ENCODE results near the gene MAN1C1.

Gene MAN1C1

GRCh38 chr1:25714372-25714931 lies 97.9 kb downstream of the MAN1C1 start:
- ATAC-seq (ENCODE audit: insufficient read depth, low read depth) (no peak), DNase-seq (no peak)
- Histone ChIP-seq H3K27me3 (ENCODE audit: insufficient read depth, low read length, poor library complexity) (peaks cover 8% of the 10 kb centered on the region), H3K36me3 (ENCODE audit: insufficient read depth, low read length) (no peaks in the 10 kb centered on the region), H3K4me1 (ENCODE audit: insufficient read depth, low read length) (0 out of 2 replicates have a peak, but pooled peaks cover 4% of the 10 kb centered on the region), H2AFZ (ENCODE audit: low read depth, low read length) (no peak overlapping the region), H3K9ac (ENCODE audit: low read depth, low read length) (no peak overlapping the region), H3K4me3 (ENCODE audit: low read depth in 1 of 2, low read length in 2 of 2) (no peak overlapping the region), H3K4me2 (ENCODE audit: insufficient read depth, low read length) (no peak overlapping the region), H3K9me3 (ENCODE audit: insufficient read depth, low read length, severe bottlenecking) (no peaks in the 10 kb centered on the region), H3K79me2 (ENCODE audit: insufficient read depth, low read length) (no peaks in the 10 kb centered on the region), H4K20me1 (ENCODE audit: insufficient read depth, low read length) (peaks cover 3% of the 10 kb centered on the region; the same call in 1 of the 2 replicates), H3K27ac (ENCODE audit: low read length) (no peak overlapping the region)
- TF ChIP-seq CTCF (IDR thresholded peaks at IDR 0.05; ENCODE audit: borderline replicate concordance, extremely low read depth, low read length, poor library complexity, severe bottlenecking) (no peak), EZH2 (IDR thresholded peaks at IDR 0.05; ENCODE audit: borderline replicate concordance, low read depth, low read length, severe bottlenecking) (no peak)

GRCh38 chr1:25715888-25716287 lies 99.3 kb downstream of the MAN1C1 start:
- peaks cover 12% of the 10 kb centered on the region for H3K27me3 ChIP-seq (ENCODE audit: insufficient read depth, low read length, poor library complexity)
- H2AFZ ChIP-seq (ENCODE audit: low read depth, low read length), result no peak overlapping the region
- H3K36me3 ChIP-seq (ENCODE audit: insufficient read depth, low read length), result no peaks in the 10 kb centered on the region
- ATAC-seq (ENCODE audit: insufficient read depth, low read depth) (no peak), DNase-seq (no peak)
- H3K4me2 ChIP-seq (ENCODE audit: insufficient read depth, low read length), result no peak overlapping the region
- H3K4me1 ChIP-seq (ENCODE audit: insufficient read depth, low read length), result 0 out of 2 replicates have a peak, but pooled peaks cover 4% of the 10 kb centered on the region
- no peak overlapping the region for H3K27ac ChIP-seq (ENCODE audit: low read length)
- no peak for TF ChIP-seq EZH2 (IDR thresholded peaks at IDR 0.05; ENCODE audit: borderline replicate concordance, low read depth, low read length, severe bottlenecking)
- no peak for TF ChIP-seq CTCF (IDR thresholded peaks at IDR 0.05; ENCODE audit: borderline replicate concordance, extremely low read depth, low read length, poor library complexity, severe bottlenecking)
- H4K20me1 ChIP-seq (ENCODE audit: insufficient read depth, low read length), result no peaks in the 10 kb centered on the region
- no peak overlapping the region for H3K4me3 ChIP-seq (ENCODE audit: low read depth in 1 of 2, low read length in 2 of 2)
- no peaks in the 10 kb centered on the region for H3K79me2 ChIP-seq (ENCODE audit: insufficient read depth, low read length)
- no peaks in the 10 kb centered on the region for H3K9me3 ChIP-seq (ENCODE audit: insufficient read depth, low read length, severe bottlenecking)
- H3K9ac ChIP-seq (ENCODE audit: low read depth, low read length), result no peak overlapping the region

- TF ChIP-seq CTCF (IDR thresholded peaks at IDR 0.05; ENCODE audit: borderline replicate concordance, extremely low read depth, low read length, poor library complexity, severe bottlenecking) (no peak), EZH2 (IDR thresholded peaks at IDR 0.05; ENCODE audit: borderline replicate concordance, low read depth, low read length, severe bottlenecking) (no peak)
- Histone ChIP-seq H3K27ac (ENCODE audit: low read length) (no peak overlapping the region), H4K20me1 (ENCODE audit: insufficient read depth, low read length) (no peaks in the 10 kb centered on the region), H3K9me3 (ENCODE audit: insufficient read depth, low read length, severe bottlenecking) (no peaks in the 10 kb centered on the region), H3K4me1 (ENCODE audit: insufficient read depth, low read length) (0 out of 2 replicates have a peak, but pooled peaks cover 4% of the 10 kb centered on the region), H3K4me3 (ENCODE audit: low read depth in 1 of 2, low read length in 2 of 2) (no peak overlapping the region), H3K27me3 (ENCODE audit: insufficient read depth, low read length, poor library complexity) (peaks cover 15% of the 10 kb centered on the region), H2AFZ (ENCODE audit: low read depth, low read length) (no peak overlapping the region), H3K9ac (ENCODE audit: low read depth, low read length) (no peak overlapping the region), H3K4me2 (ENCODE audit: insufficient read depth, low read length) (no peak overlapping the region), H3K79me2 (ENCODE audit: insufficient read depth, low read length) (no peaks in the 10 kb centered on the region), H3K36me3 (ENCODE audit: insufficient read depth, low read length) (no peaks in the 10 kb centered on the region)
- no peak for ATAC-seq (ENCODE audit: insufficient read depth, low read depth)
- DNase-seq, result no peak
Observed at GRCh38 chr1:25716320-25716719, 99.7 kb downstream of the MAN1C1 start.
